Heart left ventricle (tissue), 13 donors: ENCODE results near the gene P4HA3.

ENCODE experiments used
- POLR2A ChIP-seq, 2 donors: fragments of 450-650 bp; IDR thresholded peaks; one replicate each; pipeline ENCODE4 v1.6.1; 2017; ENCODE audit warnings: antibody characterized with exemption in 2 of 2, mild to moderate bottlenecking in 2 of 2, moderate library complexity in 2 of 2
- TF ChIP-seq, protein P1 (sequence below), 12 donors: fragments of 200-600 bp; sonication (generic) in 4 of 12; IDR thresholded peaks; one replicate each; pipeline versions ENCODE4 v1.5.0 to v1.8.0; 2018 to 2022; ENCODE audit warnings: antibody characterized with exemption in 12 of 12, mild to moderate bottlenecking in 5 of 12
- donor health status: ischemic (EF 13 %, LVEDD 7.1; RV severe dilation, severe dysfunction).
- donor health status: DM: no; HTN: yes; CAD: no.
- donor health status: DM: no; HTN: no; CAD: no.
- donor health status: ischemic (EF 25% LVEDD 6.9; RV normal size, moderate dysfunction).
- donor health status: ischemic (EF 25% LVEDD 5.7; RV mildly dilated, moderate dysfunction).
- donor health status: ischemic (EF 35%, LVEDD 5.7; RV mildly dilated, moderate dysfunction).
- donor health status: nonischemic (EF 11% LVEDD 7.7; RV severe dilation, severe dysfunction).
- donor health status: DM: yes; HTN: yes; CAD: no.
- donor health status: PGD.
- donor health status: ischemic (EF 29% LVEDD 5.4; RV normal size, mild dysfunction).
- donor health status: nonischemic (EF 23%, LVEDD 6.1; RV moderate dilation, normal function).

DNA sequence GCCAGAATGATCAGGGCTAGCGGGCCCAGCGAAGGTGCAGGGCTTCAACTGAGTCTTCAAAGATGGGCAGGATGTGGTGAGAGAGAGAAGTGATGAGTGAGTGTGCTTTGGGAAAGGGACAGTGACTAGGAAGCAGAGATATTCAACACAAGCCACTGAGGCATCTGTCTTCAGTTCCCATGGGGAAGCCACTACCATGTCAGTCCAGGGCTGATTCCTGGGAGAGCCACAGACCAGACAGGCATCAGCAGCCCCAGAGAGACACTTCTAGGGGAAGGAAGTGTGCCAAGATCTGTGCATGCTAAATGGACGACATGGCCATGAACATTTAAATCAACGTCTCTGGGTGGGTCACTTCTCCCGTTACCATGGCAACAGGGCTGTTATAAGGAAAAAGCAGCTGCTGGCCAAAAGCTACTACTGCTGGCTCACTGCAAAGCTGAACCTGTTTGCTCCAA lies 28.5 kb downstream of the P4HA3 start:
- TF ChIP-seq, protein P1, sequence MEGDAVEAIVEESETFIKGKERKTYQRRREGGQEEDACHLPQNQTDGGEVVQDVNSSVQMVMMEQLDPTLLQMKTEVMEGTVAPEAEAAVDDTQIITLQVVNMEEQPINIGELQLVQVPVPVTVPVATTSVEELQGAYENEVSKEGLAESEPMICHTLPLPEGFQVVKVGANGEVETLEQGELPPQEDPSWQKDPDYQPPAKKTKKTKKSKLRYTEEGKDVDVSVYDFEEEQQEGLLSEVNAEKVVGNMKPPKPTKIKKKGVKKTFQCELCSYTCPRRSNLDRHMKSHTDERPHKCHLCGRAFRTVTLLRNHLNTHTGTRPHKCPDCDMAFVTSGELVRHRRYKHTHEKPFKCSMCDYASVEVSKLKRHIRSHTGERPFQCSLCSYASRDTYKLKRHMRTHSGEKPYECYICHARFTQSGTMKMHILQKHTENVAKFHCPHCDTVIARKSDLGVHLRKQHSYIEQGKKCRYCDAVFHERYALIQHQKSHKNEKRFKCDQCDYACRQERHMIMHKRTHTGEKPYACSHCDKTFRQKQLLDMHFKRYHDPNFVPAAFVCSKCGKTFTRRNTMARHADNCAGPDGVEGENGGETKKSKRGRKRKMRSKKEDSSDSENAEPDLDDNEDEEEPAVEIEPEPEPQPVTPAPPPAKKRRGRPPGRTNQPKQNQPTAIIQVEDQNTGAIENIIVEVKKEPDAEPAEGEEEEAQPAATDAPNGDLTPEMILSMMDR (IDR thresholded peaks at IDR 0.05) = no peak
- TF ChIP-seq POLR2A (IDR thresholded peaks at IDR 0.05) = no peak
